HL-60 (cell line): Measurements from ENCODE around the gene MAP6D1.

Experiments
- CTCF ChIP-seq: IDR thresholded peaks from one replicate; pipeline ENCODE4 v1.5.1; 2011; ENCODE audit warnings: low read length, control low read depth, inconsistent platforms; ENCODE audit not compliant: insufficient read depth
- POLR2AphosphoS5 ChIP-seq: IDR thresholded peaks from 2 replicates; pipeline ENCODE4 v1.6.1; 2012; ENCODE audit warnings: low read depth
- SPI1 ChIP-seq: IDR thresholded peaks from 2 replicates; pipeline ENCODE4 v1.6.1; 2012; ENCODE audit warnings: low read depth, mild to moderate bottlenecking, borderline replicate concordance

GRCh38 chr3:183844606-183845005 is 19.2 kb upstream of the MAP6D1 start:
- no peak for TF ChIP-seq CTCF
- TF ChIP-seq SPI1, result no peak
- TF ChIP-seq POLR2AphosphoS5, result no peak
